HG03060 (cell line): ENCODE results near the gene CPSF4L.

Experiments used
- ATAC-seq: cut with Tn5 transposase; IDR thresholded peaks from one replicate; pipeline ENCODE4 v1.9.1; 2021; ENCODE audit warnings: low read depth, moderate number of reproducible peaks; ENCODE audit not compliant: unreplicated experiment

Gene CPSF4L

GRCh38 chr17:73290399-73291259 lies 28.9 kb upstream of the CPSF4L start:
- peak; percentile 11 for ATAC-seq

- no peak for ATAC-seq
These were observed 28.0 kb upstream of the CPSF4L start for GRCh38 chr17:73289549-73290254.

GRCh38 chr17:73288534-73289302 lies 27.0 kb upstream of the CPSF4L start:
- ATAC-seq, result no peak

GRCh38 chr17:73286863-73287296 lies 25.2 kb upstream of the CPSF4L start:
- no peak for ATAC-seq

- no peak for ATAC-seq
These were observed 24.5 kb upstream of the CPSF4L start for GRCh38 chr17:73285916-73286862.

GRCh38 chr17:73285603-73285908 lies 23.9 kb upstream of the CPSF4L start:
- no peak for ATAC-seq

- ATAC-seq, result no peak
These were observed 23.4 kb upstream of the CPSF4L start for GRCh38 chr17:73284906-73285602.

GRCh38 chr17:73284354-73284753 lies 22.7 kb upstream of the CPSF4L start:
- no peak for ATAC-seq

- ATAC-seq, result no peak
These were observed 22.2 kb upstream of the CPSF4L start for GRCh38 chr17:73283841-73284282.

GRCh38 chr17:73283250-73283649 lies 21.6 kb upstream of the CPSF4L start:
- ATAC-seq, result no peak

- no peak for ATAC-seq
These were observed 20.9 kb upstream of the CPSF4L start for GRCh38 chr17:73282629-73283028.

GRCh38 chr17:73281928-73282327 lies 20.2 kb upstream of the CPSF4L start:
- peak; percentile 88 for ATAC-seq

GRCh38 chr17:73280191-73280590 lies 18.5 kb upstream of the CPSF4L start:
- no peak for ATAC-seq

- no peak for ATAC-seq
These were observed 18.0 kb upstream of the CPSF4L start for GRCh38 chr17:73279704-73280103.

- ATAC-seq, result no peak
These were observed 17.1 kb upstream of the CPSF4L start for GRCh38 chr17:73278465-73279453.

GRCh38 chr17:73278049-73278464 lies 16.4 kb upstream of the CPSF4L start:
- no peak for ATAC-seq

- ATAC-seq, result no peak
These were observed 12.8 kb upstream of the CPSF4L start for GRCh38 chr17:73274490-73274889.

- ATAC-seq, result no peak
These were observed 11.2 kb upstream of the CPSF4L start for GRCh38 chr17:73272906-73273218.
